NCI-H1105 treated with DMSO at 0.1 percent for 48 hours (cell line): ENCODE data around the gene NEK6.
"Not testable (repeated sequence)": the region's sequence is repeated elsewhere in the genome, so short reads cannot be mapped to it uniquely, and the experiment has no call there.

Experiments used
- DNase-seq: peaks from one replicate; lab custom pipeline; 2025; lab: John Stamatoyannopoulos, UW

NEK6 gene

GRCh38 chr9:124228516-124228915 lies 29.2 kb upstream of the NEK6 start:
- DNase-seq, result no peak

GRCh38 chr9:124231095-124231737 lies 26.5 kb upstream of the NEK6 start:
- no peak for DNase-seq

GRCh38 chr9:124238546-124239140 lies 19.1 kb upstream of the NEK6 start:
- DNase-seq, result no peak

GRCh38 chr9:124239249-124240073 lies 18.3 kb upstream of the NEK6 start:
- DNase-seq, result no peak

GRCh38 chr9:124242331-124243194 lies 15.2 kb upstream of the NEK6 start:
- DNase-seq, result no peak

GRCh38 chr9:124247393-124247792 lies 10.4 kb upstream of the NEK6 start:
- DNase-seq, result not testable (repeated sequence)

- DNase-seq, result no peak
Measured at GRCh38 chr9:124248066-124248465, 9.7 kb upstream of the NEK6 start.

- no peak for DNase-seq
Measured at GRCh38 chr9:124248960-124249359, 8.8 kb upstream of the NEK6 start.

GRCh38 chr9:124251204-124251603 lies 6.5 kb upstream of the NEK6 start:
- DNase-seq, result no peak

GRCh38 chr9:124251605-124252378 lies 6.0 kb upstream of the NEK6 start:
- DNase-seq, result no peak

- not testable (repeated sequence) for DNase-seq
Measured at GRCh38 chr9:124252878-124253277, 4.9 kb upstream of the NEK6 start.

GRCh38 chr9:124254261-124254682 lies 3.5 kb upstream of the NEK6 start:
- no peak for DNase-seq

- DNase-seq, result no peak
Measured at GRCh38 chr9:124255222-124255621, 2.5 kb upstream of the NEK6 start.

GRCh38 chr9:124256517-124257069 lies 1.2 kb upstream of the NEK6 start:
- DNase-seq, result no peak

- DNase-seq, result no peak
Measured at GRCh38 chr9:124257070-124257843, 492 bp upstream of the NEK6 start.

- no peak for DNase-seq
Measured at GRCh38 chr9:124258607-124259157, 933 bp downstream of the NEK6 start.

- DNase-seq, result no peak
Measured at GRCh38 chr9:124259158-124259808, 1.5 kb downstream of the NEK6 start.

- DNase-seq, result no peak
Measured at GRCh38 chr9:124260769-124261603, 3.2 kb downstream of the NEK6 start.
